Right lobe of liver (tissue), 6 donors: Measurements from ENCODE around the gene CDH4. TPM values are rescaled to one million over a fixed set of nuclear protein-coding genes. Genes with fewer than 3 reads are reported as not detected.

ENCODE experiments used
- ATAC-seq, 4 donors: fragments of 200-7000 bp; cut with Tn5 transposase; one replicate each; pipeline ENCODE4 v1.9.1; 2020; ENCODE audit warnings: mild to moderate bottlenecking in 4 of 4, moderate library complexity in 4 of 4
- DNase-seq, 3 donors: peaks; one replicate each; pipeline ENCODE4 v3.0.0-alpha.2; 2020
- H3K27ac ChIP-seq, 3 donors: fragments of 200-600 bp; one replicate each; pipeline ENCODE4 v1.8.0; 2022
- H3K27me3 ChIP-seq, 2 donors: fragments of 200-600 bp; one replicate each; pipeline ENCODE4 v1.8.0; 2022
- H3K36me3 ChIP-seq, 4 donors: fragments of 200-600 bp; sonication (generic) in 1 of 4; one replicate each; pipeline versions ENCODE4 v1.5.1 to v1.8.0; 2017 to 2022; ENCODE audit warnings: control low read depth in 1 of 4
- H3K4me1 ChIP-seq, 4 donors: fragments of 200-600 bp; sonication (generic) in 1 of 4; one replicate each; pipeline versions ENCODE4 v1.5.1 to v1.8.0; 2017 to 2022; ENCODE audit warnings: control low read depth in 1 of 4
- H3K4me3 ChIP-seq, 3 donors: fragments of 200-600 bp; one replicate each; pipeline ENCODE4 v1.8.0; 2022
- H3K9me3 ChIP-seq, 4 donors: fragments of 200-600 bp; sonication (generic) in 1 of 4; one replicate each; pipeline versions ENCODE4 v1.5.1 to v1.8.0; 2017 to 2022; ENCODE audit warnings: control low read depth in 1 of 4
- CTCF ChIP-seq, 4 donors: fragments of 200-600 bp in 3 of 4; fragments of 450-650 bp in 1 of 4; IDR thresholded peaks; one replicate each; pipeline versions ENCODE4 v1.5.1 to v1.8.0; 2016 to 2022; ENCODE audit warnings: antibody characterized with exemption in 4 of 4, mild to moderate bottlenecking in 2 of 4
- POLR2A ChIP-seq: fragments of 450-650 bp; IDR thresholded peaks from one replicate; pipeline ENCODE4 v1.6.1; 2017; ENCODE audit warnings: antibody characterized with exemption, mild to moderate bottlenecking
- WGBS: methylation state at CpG from one replicate; pipeline ENCODE4 v1.1.6; 2018; ENCODE audit warnings: low coverage, low lambda C conversion rate; ENCODE audit not compliant: insufficient coverage; ENCODE audit errors: missing lambda C conversion rate; 5-methylcytosine and 5-hydroxymethylcytosine counted together
- intact Hi-C, 2 donors: fragments of 100-400 bp; cut with DNase I; formaldehyde crosslinking; loops; one replicate each; pipeline versions ENCODE4 v1.11.2 to v1.14.1; 2022
- total RNA-seq, 6 experiments: library from RNA; depleted of rRNA in 2 of 6; stranded (reverse); fragments of >200 nt in 2 of 6; fragmentation: NEBNext Ultra II Directional in 3 of 6; extraction: Animal tissue kit (Norgen Biotek cat#: 25700) in 3 of 6; gene quantifications; one replicate each; pipeline versions ENCODE4 v1.1.0 to v1.2.4, GENCODE V29; 2016 to 2023
- donor health status: DM: no; HTN: yes; CAD: no.
- donor health status: DM: no; HTN: no; CAD: no.
- donor health status: DM: no; HTN: no; CAD: no.
- donor health status: DM: no; HTN: yes; CAD: no.
- donor health status: DM: no; HTN: yes; CAD: no.

CDH4 gene
- total RNA-seq, 6 experiments from 2014 or later = 0.02 to 0.14 (median 0.09) TPM; not detected in 3

GRCh38 chr20:61538943-61539265 lies 286.8 kb downstream of the CDH4 start:
- peak in 1 of 3 donors; percentile 20 for DNase-seq

GRCh38 chr20:61539706-61540360 lies 287.8 kb downstream of the CDH4 start:
- Histone ChIP-seq H3K9me3 (no peaks in the 10 kb centered on the region), H3K4me1 (no peaks in the 10 kb centered on the region), H3K36me3 (no peaks in the 10 kb centered on the region), H3K4me3 (no peak overlapping the region), H3K27me3 (no peaks in the 10 kb centered on the region), H3K27ac (no peak overlapping the region)
- no peak for TF ChIP-seq CTCF (IDR thresholded peaks at IDR 0.05)
- TF ChIP-seq POLR2A = no peak
- intact Hi-C loops = no loop called here
- 73% methylated on average over 9 of the region's 19 CpGs for WGBS
- DNase-seq (no peak), ATAC-seq (no peak)

More at GRCh38 chr20:61538943-61539265, 286.8 kb downstream of the CDH4 start:
- H3K4me1 ChIP-seq = no peaks in the 10 kb centered on the region
- WGBS = no CpG with 5 or more reads among the region's 8 CpGs
- H3K36me3 ChIP-seq = no peaks in the 10 kb centered on the region
- H3K4me3 ChIP-seq = no peak overlapping the region
- intact Hi-C loops = no loop called here
- no peaks in the 10 kb centered on the region for H3K27me3 ChIP-seq
- no peak for ATAC-seq
- H3K27ac ChIP-seq = no peak overlapping the region
- H3K9me3 ChIP-seq = no peaks in the 10 kb centered on the region
- no peak for TF ChIP-seq POLR2A
- TF ChIP-seq CTCF (IDR thresholded peaks at IDR 0.05) = no peak

GRCh38 chr20:61541537-61541936 lies 289.5 kb downstream of the CDH4 start:
- no peak overlapping the region for H3K4me3 ChIP-seq
- no peaks in the 10 kb centered on the region for H3K9me3 ChIP-seq
- no peaks in the 10 kb centered on the region for H3K27me3 ChIP-seq
- ATAC-seq (no peak), DNase-seq (no peak)
- no peak for TF ChIP-seq POLR2A
- TF ChIP-seq CTCF (IDR thresholded peaks at IDR 0.05) = no peak
- no peaks in the 10 kb centered on the region for H3K4me1 ChIP-seq
- H3K27ac ChIP-seq = no peak overlapping the region
- intact Hi-C loops = no loop called here
- H3K36me3 ChIP-seq = no peaks in the 10 kb centered on the region
- 74% methylated on average over 7 of the region's 7 CpGs for WGBS

- intact Hi-C loops = no loop called here
- no peak for TF ChIP-seq CTCF (IDR thresholded peaks at IDR 0.05)
- no peak for TF ChIP-seq POLR2A
- ATAC-seq (no peak), DNase-seq (no peak)
- Histone ChIP-seq H3K4me1 (no peaks in the 10 kb centered on the region), H3K4me3 (no peak overlapping the region), H3K36me3 (no peaks in the 10 kb centered on the region), H3K9me3 (no peaks in the 10 kb centered on the region), H3K27me3 (no peaks in the 10 kb centered on the region), H3K27ac (no peak overlapping the region)
- WGBS = 37% methylated on average over 6 of the region's 8 CpGs
Observed at GRCh38 chr20:61543086-61543485, 291.0 kb downstream of the CDH4 start.
